ENCODE data around the gene RMDN2. TPM values are rescaled to one million over a fixed set of nuclear protein-coding genes. Genes with fewer than 3 reads are reported as not detected.
"Not testable (repeated sequence)": the region's sequence is repeated elsewhere in the genome, so short reads cannot be mapped to it uniquely, and the experiment has no call there.

Gene RMDN2
- total RNA-seq, 1 donor from 2014 or later = 7.0 TPM

- no peak overlapping the region for H3K4me3 Mint-ChIP-seq
- no peak overlapping the region for H3K27ac Mint-ChIP-seq
- H3K27me3 Mint-ChIP-seq = peaks cover 3% of the 10 kb centered on the region
- TF ChIP-seq, protein P1, sequence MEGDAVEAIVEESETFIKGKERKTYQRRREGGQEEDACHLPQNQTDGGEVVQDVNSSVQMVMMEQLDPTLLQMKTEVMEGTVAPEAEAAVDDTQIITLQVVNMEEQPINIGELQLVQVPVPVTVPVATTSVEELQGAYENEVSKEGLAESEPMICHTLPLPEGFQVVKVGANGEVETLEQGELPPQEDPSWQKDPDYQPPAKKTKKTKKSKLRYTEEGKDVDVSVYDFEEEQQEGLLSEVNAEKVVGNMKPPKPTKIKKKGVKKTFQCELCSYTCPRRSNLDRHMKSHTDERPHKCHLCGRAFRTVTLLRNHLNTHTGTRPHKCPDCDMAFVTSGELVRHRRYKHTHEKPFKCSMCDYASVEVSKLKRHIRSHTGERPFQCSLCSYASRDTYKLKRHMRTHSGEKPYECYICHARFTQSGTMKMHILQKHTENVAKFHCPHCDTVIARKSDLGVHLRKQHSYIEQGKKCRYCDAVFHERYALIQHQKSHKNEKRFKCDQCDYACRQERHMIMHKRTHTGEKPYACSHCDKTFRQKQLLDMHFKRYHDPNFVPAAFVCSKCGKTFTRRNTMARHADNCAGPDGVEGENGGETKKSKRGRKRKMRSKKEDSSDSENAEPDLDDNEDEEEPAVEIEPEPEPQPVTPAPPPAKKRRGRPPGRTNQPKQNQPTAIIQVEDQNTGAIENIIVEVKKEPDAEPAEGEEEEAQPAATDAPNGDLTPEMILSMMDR (conservative IDR thresholded peaks at IDR 0.05) = no peak
- DNase-seq (ENCODE audit: extremely low spot score, unreplicated experiment) = no peak
- H3K36me3 Mint-ChIP-seq = no peaks in the 10 kb centered on the region
- no peaks in the 10 kb centered on the region for H3K9me3 Mint-ChIP-seq
- peaks cover 29% of the 10 kb centered on the region for H3K4me1 Mint-ChIP-seq (ENCODE audit: unreplicated experiment)
Observed at GRCh38 chr2:37920570-37920969, 4.5 kb upstream of the RMDN2 start.

DNA sequence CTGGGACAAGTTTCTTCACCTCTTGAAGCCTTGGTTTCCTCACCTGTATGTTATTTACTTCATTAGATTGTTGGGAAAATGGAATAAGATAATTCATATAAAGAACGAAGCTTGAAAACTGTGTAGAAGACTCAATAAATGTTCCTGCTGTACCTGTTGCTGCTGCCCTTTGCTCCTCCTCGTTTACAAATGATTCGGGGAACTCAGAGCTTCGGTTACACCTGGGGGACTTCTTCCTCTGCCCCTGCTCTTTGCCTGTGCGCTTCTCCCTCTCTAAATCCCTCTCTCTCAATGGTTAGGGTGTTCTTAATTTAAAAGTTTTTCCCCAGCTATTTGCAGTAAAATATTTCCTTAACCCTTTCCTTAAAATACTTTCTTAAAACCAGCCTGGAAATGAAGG is 3.3 kb upstream of the RMDN2 start:
- DNase-seq (ENCODE audit: extremely low spot score, unreplicated experiment) = no peak
- Mint-ChIP-seq H3K27ac (no peak overlapping the region), H3K4me3 (no peak overlapping the region), H3K4me1 (ENCODE audit: unreplicated experiment) (peaks cover 22% of the 10 kb centered on the region), H3K36me3 (no peaks in the 10 kb centered on the region), H3K9me3 (no peaks in the 10 kb centered on the region), H3K27me3 (peaks cover 3% of the 10 kb centered on the region)
- TF ChIP-seq, protein P1 (conservative IDR thresholded peaks at IDR 0.05) = no peak

DNA sequence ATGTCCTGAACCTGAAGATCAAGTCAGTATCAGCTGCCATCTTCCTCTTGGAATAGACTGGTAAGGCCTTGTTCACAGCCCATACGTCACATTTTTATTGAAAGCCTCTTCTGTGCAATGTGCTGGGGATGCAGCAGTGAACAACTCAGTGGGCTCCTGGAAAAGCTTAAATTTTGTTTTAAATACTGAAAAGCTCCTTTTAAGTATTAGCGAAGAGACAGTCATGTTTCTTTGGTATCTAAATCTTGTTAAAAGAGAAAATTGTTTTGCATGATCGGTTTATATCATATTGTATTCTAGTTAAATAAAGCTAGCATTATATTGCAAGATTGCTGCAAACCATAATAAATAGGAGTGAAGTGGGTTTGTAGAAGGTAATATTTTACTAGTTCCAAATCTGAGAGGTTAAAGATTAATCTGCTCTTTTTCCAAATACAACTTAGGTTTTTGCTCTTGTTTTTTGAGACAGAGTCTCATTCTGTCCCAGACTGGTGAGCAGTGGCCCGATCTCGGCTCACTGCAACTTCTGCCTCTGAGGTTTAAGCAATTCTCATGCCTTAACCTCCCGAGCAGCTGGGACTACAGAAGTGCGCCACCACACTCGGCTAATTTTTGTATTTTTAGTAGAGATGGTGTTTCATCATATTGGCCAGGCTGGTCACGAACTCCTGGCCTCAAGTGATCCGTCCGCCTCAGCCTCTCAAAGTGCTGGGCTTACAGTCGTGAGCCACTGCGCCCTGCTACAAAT is 1.6 kb upstream of the RMDN2 start:
- H3K4me1 Mint-ChIP-seq (ENCODE audit: unreplicated experiment) = peaks cover 17% of the 10 kb centered on the region
- TF ChIP-seq, protein P1 (conservative IDR thresholded peaks at IDR 0.05) = no peak
- H3K4me3 Mint-ChIP-seq = peak overlapping the region; percentile 90
- H3K36me3 Mint-ChIP-seq = no peaks in the 10 kb centered on the region
- H3K9me3 Mint-ChIP-seq = no peaks in the 10 kb centered on the region
- no peak for DNase-seq (ENCODE audit: extremely low spot score, unreplicated experiment)
- no peak overlapping the region for H3K27ac Mint-ChIP-seq
- H3K27me3 Mint-ChIP-seq = peaks cover 3% of the 10 kb centered on the region

DNA sequence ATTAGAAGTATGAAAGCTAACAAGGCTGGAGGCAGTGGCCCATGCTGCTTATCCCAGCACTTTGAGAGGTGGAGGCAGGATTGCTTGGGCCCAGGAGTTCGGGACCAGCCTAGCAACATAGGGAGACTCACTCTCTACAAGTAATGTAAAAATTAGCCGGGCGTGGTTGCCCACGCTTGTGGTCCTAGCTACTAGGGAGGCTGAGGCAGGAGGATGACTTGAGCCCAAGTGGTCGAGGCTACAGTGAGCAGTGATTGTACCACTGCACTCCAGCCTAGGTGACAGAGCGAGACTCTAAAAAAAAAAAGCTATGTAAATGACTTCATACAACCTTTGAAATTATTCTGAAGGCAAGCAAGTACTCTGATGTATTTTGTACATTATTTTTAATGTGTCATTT is 1.5 kb downstream of the RMDN2 start:
- Mint-ChIP-seq H3K9me3 (no peaks in the 10 kb centered on the region), H3K27me3 (peaks cover 3% of the 10 kb centered on the region), H3K4me3 (no peak overlapping the region), H3K27ac (no peak overlapping the region), H3K4me1 (ENCODE audit: unreplicated experiment) (peaks cover 6% of the 10 kb centered on the region), H3K36me3 (peaks cover 10% of the 10 kb centered on the region)
- TF ChIP-seq, protein P1 (conservative IDR thresholded peaks at IDR 0.05) = no peak
- DNase-seq (ENCODE audit: extremely low spot score, unreplicated experiment) = no peak

- Mint-ChIP-seq H3K9me3 (no peaks in the 10 kb centered on the region), H3K4me1 (ENCODE audit: unreplicated experiment) (no peaks in the 10 kb centered on the region), H3K27ac (no peak overlapping the region), H3K4me3 (no peak overlapping the region), H3K36me3 (peaks cover 10% of the 10 kb centered on the region), H3K27me3 (no peaks in the 10 kb centered on the region)
- TF ChIP-seq, protein P1 (conservative IDR thresholded peaks at IDR 0.05) = no peak
- DNase-seq (ENCODE audit: extremely low spot score, unreplicated experiment) = no peak
Observed at GRCh38 chr2:37928377-37928776, 3.3 kb downstream of the RMDN2 start.

DNA sequence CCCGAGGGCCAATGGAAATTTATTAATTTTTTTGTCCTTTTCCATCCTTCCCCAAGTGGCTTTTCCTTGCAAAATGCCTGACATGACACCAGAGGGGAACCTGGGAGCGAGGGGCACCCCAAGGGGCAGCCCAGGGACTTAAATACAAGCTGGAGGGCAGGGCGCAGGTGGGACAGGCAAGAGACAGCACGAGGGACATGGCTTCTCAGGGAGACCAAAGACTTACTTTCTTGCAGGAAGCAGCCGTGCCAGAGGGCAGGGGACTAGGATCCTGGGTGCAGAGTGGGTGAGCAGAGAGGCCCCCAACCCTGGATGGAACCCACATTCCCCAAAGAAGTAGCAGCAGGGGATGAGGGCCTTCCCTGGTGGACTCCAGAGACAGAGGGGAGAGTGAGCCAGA is 5.3 kb downstream of the RMDN2 start:
- not testable (repeated sequence) for H3K4me3 Mint-ChIP-seq; H3K9me3 Mint-ChIP-seq; DNase-seq (ENCODE audit: extremely low spot score, unreplicated experiment); H3K27ac Mint-ChIP-seq; H3K4me1 Mint-ChIP-seq (ENCODE audit: unreplicated experiment); H3K27me3 Mint-ChIP-seq
- peaks cover 21% of the 10 kb centered on the region for H3K36me3 Mint-ChIP-seq

GRCh38 chr2:37932873-37933272 is 7.8 kb downstream of the RMDN2 start:
- peaks cover 21% of the 10 kb centered on the region for H3K36me3 Mint-ChIP-seq
- not testable (repeated sequence) for H3K4me1 Mint-ChIP-seq (ENCODE audit: unreplicated experiment); H3K27me3 Mint-ChIP-seq; H3K27ac Mint-ChIP-seq; H3K4me3 Mint-ChIP-seq; H3K9me3 Mint-ChIP-seq; DNase-seq (ENCODE audit: extremely low spot score, unreplicated experiment)

Measured in type B pancreatic cell (in vitro differentiated cells).